NCI-H2196 (cell line): ENCODE measurements around the gene HSPA12A.

ENCODE experiments used
- DNase-seq: peaks from one replicate; lab custom pipeline; 2025; ENCODE audit not compliant: unreplicated experiment; lab: John Stamatoyannopoulos, UW

Gene HSPA12A

DNA sequence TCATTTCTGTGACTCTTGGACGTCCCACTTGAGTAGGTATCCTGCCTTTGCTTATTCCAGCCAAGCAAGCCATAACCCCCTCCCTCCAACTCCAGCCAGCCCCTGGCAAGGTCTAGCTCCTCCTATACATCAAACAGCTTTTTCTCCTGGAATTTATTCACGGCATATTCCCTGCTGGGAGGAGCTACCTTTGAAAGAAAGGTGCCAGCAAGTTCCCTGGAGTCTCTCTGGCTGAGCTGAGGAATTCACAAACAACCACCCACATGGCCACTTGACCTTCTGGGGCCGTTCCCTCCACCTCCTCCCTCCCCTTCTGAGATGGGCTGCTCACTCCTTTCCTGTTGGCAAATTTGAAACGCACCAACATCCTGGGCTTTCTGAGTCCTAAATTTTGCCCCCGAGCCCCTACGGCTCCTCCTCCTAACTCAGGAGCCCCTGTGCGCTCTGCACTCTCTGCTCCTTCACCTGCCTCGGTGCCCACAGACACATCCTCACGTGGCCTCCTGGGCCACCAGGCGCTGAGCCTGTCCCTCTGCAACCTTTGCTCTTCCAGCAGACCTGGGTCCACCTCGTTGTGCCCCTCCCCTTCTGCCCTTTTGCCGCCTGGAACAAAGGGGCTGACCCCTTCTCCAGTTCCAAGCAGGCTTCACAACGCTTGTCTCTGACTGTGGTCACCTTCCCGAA is 48.0 kb downstream of the HSPA12A start:
- DNase-seq, result no peak

DNA sequence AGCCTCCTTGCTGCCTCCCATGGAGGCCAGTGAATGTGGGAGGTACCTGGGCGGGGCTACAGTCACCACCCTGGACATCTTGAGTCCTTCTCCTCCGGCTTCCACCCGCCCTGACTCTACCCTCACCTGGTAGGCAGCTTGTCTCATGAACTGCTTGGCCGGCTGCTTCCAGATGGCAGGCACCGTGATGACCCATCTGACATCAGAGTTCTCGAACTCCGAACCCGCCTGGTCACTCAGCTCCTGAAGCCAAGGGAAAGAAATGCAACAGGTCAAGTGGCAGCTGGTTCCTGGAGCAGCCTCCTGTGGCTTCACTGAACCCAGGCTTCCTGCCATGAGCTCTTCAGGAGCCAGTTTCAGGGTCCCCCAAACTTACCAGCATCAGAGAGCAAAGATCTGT is 50.1 kb downstream of the HSPA12A start:
- DNase-seq, result no peak

GRCh38 chr10:116691635-116692034 is 50.7 kb downstream of the HSPA12A start:
- DNase-seq, result no peak

GRCh38 chr10:116690356-116691322 is 51.7 kb downstream of the HSPA12A start:
- no peak for DNase-seq

DNA sequence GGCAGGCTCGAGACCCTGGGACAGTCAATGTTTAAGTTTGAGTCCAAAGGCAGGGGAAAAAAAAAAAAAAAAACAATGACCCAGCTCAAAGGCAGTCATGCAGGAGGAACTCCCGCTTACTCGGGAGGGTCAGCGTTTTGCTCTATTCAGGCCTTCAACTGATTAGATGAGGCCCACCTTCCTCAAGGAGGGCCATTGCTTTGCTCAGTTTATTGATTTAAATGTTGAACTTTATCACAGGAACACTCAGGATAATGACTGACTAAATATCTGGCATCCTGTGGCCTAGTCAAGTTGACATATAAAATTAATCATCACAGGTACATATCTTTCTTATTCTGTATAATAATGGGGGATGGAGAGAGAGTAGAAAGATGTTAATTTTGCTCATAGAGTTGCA is 52.6 kb downstream of the HSPA12A start:
- no peak for DNase-seq

GRCh38 chr10:116688741-116689495 is 53.4 kb downstream of the HSPA12A start:
- no peak for DNase-seq

- DNase-seq, result no peak
These were observed 54.1 kb downstream of the HSPA12A start for GRCh38 chr10:116688241-116688711.

- no peak for DNase-seq
These were observed 54.7 kb downstream of the HSPA12A start for GRCh38 chr10:116687633-116688032.

DNA sequence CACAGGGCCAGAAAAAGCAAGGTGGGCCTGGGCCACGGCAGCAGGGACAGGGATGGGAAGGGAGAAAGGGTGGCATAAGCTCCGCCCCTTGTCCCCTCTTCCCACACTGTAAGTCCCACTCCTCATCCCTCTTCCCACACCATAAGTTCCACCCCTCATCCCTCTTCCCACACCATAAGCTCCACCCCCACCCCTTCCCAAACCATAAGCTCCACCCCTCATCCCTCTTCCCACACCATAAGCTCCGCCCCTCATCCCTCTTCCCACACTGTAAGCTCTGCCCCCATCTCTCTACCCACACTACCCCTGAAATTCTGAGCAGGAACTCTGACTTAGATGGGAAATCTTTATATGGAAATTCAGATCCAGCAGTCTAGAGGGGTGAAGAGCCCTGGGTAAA is 55.7 kb downstream of the HSPA12A start:
- DNase-seq, result no peak

- DNase-seq, result no peak
These were observed 56.6 kb downstream of the HSPA12A start for GRCh38 chr10:116685807-116686206.

DNA sequence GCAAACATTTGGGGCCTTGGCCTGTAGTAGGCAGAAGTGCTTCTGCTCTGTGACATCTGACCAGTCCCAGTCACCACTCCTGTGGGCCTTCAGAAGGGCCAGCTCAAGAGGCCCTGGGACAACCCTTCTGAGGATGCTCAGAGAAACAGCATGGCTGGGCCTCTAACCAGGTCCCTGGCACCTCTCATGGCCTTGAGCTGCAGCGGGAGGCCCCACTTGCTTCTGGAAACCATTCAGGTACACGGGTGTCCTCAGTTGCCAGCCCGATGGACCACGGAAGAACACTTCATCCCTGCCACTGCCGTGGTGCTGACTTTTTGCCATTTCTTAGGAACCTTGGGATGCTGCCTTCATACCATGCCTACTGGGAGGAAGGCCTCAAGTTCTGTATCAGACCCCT is 57.6 kb downstream of the HSPA12A start:
- no peak for DNase-seq

DNA sequence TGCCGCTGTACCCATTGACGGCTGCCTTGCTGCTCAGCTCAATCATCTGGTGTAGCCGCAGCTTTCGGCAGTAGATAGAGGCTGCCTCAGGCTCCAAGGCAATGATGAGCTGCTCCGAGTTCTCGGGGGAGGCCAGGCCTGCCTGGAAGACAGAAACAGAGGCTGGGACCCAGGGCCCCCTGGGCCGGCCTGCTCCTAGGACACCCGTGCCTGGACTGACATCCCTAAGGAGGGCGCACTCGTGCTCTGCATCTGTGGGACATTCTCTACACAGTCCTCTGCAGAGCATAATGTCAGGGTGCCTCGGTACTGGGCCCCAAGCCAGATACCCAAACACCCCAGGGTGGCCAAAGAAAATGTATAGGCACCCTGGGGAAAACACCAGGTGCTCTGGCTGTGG is 58.5 kb downstream of the HSPA12A start:
- DNase-seq, result no peak

DNA sequence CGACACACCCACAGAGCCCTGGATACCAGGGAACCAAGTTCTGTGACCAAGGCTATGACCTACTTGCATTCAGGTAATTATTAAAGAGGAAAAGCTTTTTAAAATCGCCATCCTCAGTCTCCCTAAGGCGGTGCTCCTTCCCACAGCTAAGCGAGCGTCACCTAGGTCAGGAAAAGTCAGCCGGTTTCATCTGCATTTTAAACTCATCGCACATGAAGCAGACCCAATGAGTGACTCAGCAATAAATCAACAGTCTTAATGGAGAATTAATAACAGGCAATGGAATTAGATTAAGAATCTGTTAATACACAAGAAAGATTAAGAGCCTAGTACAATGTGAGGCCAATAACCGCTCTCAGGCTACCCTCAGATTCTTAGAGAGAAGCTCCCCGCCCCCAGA is 59.2 kb downstream of the HSPA12A start:
- no peak for DNase-seq

- no peak for DNase-seq
These were observed 63.0 kb downstream of the HSPA12A start for GRCh38 chr10:116679351-116679750.

DNA sequence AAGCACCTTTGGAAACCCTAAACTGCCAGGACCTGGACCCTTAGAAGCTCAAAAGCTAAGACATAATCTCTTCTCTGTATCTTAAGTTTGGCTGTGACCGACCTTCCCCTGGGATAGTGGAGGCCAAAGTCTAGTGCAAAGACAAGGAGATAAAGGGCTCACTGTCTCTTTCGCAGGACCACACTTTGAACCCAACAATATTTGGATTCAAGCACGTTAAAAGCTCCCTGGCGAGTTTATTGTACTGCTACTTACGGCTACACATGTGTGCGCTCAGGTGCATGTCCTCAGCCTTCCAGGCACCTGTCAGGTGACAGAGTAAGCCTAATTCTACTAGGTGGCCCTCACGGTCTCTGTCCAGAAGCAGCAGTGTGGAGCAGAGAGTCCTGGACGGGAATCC is 65.7 kb downstream of the HSPA12A start:
- no peak for DNase-seq

- no peak for DNase-seq
These were observed 66.2 kb downstream of the HSPA12A start for GRCh38 chr10:116676118-116676517.

GRCh38 chr10:116674901-116675423 is 67.4 kb downstream of the HSPA12A start:
- no peak for DNase-seq

- no peak for DNase-seq
These were observed 68.5 kb downstream of the HSPA12A start for GRCh38 chr10:116673866-116674265.

- no peak for DNase-seq
These were observed 69.5 kb downstream of the HSPA12A start for GRCh38 chr10:116672891-116673290.

DNA sequence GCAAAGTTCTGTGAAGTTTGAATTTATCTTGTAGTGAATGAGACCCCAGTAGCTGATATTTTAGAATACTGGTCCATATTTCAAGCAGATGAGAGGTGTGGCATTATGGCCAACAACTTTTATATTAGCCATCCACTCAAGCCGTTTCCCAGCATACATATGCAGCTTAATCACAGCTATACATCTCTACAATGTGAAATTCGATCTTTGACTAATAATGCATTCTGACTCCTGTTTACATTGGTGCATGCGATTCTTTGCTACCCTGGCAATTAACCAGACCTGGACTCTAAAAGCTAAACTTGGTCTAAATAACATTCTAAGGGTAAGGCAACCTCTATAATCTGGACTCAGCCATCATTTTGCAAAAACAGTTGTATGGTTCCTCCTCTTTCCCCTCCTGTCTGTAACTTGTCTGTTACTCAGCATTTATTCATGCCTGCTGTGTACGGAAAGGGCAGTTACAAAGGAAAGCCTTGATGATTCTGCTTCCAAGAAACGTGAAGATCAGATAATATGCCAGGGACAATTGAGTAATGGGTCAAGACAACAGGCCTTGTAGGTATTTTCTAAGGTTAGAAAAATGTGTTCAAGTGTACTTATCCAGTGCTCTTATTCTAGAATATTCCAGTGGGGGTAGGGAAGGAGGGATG is 71.0 kb downstream of the HSPA12A start:
- DNase-seq, result no peak

DNA sequence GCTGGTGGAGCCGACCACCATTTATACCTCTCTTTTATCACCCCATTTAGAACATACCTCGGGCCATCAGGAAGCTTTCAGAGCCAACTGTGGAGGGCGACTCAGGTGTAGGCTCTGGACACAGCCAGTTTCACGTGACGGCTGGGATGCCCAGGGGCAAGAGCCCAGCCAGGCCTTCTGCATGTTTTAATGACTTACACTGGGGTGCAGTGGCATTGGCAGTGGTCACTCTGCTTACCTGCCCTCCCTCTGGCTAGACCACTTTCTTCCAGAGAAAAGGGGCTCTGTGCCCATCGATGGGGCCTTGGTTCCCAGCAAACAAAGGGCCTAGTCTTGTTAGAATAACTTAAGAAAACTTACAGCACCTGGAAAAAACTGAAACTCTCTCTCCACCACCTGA is 71.7 kb downstream of the HSPA12A start:
- DNase-seq, result no peak
